ENCODE data around the gene MAP2K1.
"Not testable (repeated sequence)": the region's sequence is repeated elsewhere in the genome, so short reads cannot be mapped to it uniquely, and the experiment has no call there.

Gene MAP2K1

DNA sequence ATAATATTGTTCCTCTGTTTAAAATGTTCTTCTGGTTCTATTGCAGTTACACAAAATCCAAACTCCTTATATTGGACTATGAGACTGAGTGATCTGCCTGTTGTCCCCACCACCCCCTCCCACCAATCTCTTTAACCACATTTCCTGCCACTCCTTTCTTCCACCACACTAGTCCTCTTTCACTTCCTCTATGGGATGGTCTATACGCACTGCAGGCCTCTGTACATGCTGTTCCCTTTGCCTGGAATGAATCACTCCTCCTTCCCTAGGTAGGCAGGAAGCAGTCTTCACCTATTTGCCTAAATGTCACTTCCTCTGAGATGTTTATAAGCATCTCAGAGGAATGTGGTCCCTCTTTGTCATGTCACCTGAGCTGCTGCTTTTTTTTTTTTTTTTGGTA is 4.0 kb downstream of the MAP2K1 start:
- peak; percentile 33 for DNase-seq (ENCODE audit: low read depth, low spot score)
- H3K27ac ChIP-seq, result peak overlapping the region; percentile 96

DNA sequence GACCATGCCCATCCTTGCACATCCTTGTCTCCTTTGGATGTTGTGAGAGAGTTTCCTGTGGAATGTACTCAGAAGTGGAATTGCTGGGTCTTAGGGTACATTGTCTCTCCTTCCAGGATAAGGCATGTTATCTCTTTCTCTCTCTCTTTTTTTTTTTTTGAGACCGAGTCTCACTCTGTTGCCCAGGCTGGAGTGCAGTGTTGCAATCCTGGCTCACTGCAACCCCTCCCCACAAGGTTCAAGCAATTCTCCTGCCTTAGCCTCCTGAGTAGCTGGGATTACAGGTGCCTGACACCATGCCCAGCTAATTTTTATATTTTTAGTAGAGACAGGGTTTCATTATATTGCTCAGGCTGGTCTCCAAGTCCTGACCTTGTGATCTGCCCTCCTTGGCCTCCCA is 6.3 kb downstream of the MAP2K1 start:
- not testable (repeated sequence) for DNase-seq (ENCODE audit: low read depth, low spot score); H3K27ac ChIP-seq

DNA sequence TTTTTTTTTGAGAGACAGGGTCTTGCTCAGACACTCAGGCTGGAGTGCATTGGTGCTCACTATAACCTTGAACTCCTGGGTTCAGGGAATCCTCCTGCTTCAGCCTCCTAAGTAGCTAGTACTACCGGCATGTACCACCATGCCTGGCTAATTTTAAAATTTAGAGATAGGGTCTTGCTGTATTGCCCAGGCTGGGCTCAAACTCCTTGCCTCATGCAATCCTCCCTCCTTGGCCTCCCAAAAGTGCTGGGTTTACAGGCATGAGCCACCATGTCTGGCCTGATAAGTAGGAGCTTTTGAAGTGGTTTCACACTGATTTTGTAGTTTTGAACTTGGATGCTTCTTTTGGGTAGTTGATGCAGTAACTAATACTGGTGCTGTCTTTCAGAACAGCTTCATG is 7.8 kb downstream of the MAP2K1 start:
- no peak overlapping the region for H3K27ac ChIP-seq
- DNase-seq (ENCODE audit: low read depth, low spot score), result no peak

DNA sequence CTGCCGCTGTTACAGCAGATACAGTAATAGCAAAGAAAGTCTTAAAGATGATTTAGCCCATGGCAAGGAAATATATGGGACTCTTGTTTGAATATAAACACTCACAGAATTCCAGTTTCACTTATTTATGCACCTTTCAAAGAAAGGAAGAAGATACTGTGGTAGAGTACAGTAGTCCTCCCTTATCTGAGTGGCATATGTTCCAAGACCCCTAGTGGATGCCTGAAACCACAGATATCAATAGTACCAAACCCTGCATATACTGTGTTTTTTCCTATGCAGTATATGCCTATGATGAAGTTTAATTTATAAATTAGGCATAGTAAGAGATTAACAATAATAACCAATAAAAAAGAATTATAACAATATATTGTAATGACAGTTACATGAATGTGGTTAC is 8.2 kb downstream of the MAP2K1 start:
- H3K27ac ChIP-seq, result no peak overlapping the region
- no peak for DNase-seq (ENCODE audit: low read depth, low spot score)

DNA sequence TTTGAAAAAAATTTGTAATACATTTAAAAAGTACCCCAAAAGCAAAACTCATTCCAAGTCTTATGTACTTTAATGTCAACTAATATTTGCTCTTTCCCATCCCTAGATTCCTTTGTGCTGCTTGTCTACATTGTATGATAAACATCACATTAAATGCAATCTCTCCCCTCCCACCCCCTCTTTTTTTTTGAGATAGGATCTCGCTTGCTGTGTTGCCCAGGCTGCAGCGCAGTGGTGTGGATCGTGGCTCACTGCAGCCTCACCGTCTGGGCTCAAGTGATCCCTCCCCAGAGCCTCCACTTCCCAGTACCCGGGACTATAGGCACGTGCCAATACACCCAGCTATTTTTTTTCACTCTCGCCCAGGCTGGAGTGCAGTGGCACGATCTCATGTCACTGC is 12.6 kb downstream of the MAP2K1 start:
- no peak overlapping the region for H3K27ac ChIP-seq
- no peak for DNase-seq (ENCODE audit: low read depth, low spot score)

DNA sequence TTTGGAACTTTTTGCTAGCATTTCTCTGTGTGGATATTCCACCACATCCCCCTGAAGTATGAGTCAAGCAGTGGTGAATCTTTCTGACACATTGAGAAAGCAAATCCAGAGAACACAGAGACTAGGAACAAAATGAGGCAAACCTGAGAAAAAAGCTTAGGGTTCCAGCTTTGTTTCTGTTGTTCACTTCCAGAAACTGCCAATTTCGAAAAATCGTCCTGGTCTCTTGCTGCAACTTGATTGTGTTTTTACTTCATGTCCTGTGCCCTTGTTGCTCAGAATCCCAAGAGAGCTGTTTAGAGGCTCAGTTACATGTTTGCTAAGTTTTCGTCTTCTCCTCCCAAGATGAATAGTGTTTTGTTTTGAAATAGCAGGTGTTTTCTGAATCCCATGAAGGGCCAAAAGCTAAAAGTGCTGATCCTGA is 13.7 kb downstream of the MAP2K1 start:
- H3K27ac ChIP-seq, result peak overlapping the region; percentile 23

DNA sequence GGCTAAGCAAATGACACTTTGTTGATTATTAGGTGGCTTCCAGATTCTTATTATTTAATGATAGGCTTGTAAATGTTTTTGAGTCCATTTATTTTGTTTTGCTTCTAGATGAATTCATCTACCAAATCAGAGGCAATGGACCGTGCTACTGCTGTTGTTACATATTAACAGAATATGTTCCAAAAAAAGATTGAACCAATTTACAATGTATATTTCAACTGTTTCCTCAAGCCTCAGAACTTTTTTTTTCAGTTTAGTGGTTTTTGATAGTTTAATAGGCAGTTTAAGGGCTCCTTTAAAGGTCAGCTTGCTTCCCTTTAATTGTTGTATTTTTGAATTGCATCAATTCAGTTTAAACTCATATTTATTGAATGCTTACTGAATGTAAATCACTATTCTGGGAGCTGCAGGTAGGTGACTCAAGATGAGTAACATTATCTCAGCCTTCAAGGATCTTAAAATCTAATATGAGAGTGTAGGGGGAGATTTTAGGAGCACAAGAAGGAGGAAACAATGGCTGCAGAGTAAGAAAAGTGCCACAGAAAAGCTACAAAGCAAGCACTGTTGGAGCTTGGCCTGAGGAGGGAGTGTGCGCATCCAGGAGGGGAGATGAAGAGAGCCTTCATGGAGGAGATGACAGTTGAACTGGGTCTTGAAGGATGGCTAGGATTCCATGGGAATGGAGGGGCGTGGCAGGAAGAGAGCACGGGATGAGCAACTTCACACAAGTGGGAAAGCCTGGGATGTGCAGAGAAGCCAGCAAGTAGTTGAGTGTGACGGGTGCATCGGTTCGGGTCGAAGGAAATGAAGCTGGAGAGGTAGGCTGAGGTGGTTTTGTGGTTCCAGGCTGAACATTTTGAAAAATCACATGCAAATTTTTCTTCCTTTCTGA is 14.7 kb downstream of the MAP2K1 start:
- peak overlapping the region; percentile 23 for H3K27ac ChIP-seq
- DNase-seq (ENCODE audit: low read depth, low spot score), result no peak

More for the DNA sequence above, 13.7 kb downstream of the MAP2K1 start:
- DNase-seq (ENCODE audit: low read depth, low spot score), result no peak

DNA sequence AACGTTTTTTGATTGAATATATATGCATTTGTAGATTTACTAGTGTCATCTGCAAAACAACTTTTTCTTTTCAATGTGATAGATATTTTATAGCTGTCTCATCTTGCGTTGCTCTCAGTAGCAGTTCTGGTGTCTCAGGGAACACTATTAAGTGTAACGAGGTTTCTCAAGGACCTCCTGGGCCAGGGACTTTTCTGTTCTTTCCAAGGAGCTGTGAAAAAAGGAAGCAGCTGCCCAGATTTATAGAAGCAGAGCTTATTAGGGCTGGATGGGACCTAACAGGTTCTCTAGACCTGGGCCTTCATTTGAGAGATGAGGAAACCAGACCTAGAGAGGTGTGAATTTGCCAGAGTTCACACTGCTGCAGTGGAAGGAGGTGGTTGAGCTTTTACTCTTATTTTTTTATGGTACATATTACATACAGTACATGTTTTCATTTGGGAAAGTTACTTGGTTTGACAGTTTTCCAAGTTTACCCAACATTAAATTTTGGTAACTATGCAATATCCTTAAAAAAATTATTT is 16.1 kb downstream of the MAP2K1 start:
- no peak overlapping the region for H3K27ac ChIP-seq
- DNase-seq (ENCODE audit: low read depth, low spot score), result no peak

DNA sequence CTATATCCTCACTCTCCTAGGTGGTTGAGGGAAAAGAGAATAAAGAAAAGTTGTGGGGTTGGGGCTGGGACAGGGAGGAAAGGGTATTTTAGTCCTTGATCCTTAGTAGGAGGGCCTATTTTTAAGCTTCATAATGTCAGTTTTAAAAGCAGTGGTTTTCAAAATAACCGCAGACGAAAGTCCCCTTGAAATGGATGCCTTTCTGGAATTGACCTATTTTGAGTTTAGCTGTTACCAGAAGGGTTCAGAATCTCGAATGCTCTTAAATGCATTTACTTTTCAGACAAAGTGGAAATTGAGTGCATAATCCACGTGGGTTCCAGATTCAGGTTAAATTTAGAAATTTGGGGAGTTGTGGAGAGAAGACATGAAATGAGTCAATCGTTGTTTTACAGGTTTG is 16.6 kb downstream of the MAP2K1 start:
- no peak for DNase-seq (ENCODE audit: low read depth, low spot score)

DNA sequence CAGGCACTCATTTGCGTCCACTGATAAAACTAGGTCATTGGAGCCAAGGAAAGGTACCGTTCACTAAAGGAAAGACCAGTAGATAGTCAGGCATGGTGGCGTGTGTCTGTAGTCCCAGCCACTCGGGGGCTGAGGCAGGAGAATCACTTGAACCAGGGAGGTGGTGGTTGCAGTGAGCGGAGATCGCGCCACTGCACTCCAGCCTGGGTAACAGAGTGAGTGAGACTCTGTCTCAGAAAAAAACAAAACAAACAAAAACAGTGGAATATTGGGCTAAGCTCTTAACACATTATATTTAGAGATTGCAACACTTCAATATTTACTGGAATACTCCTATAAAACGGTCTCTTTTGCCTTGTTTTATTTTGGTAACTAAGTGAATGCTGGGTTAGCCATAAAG is 17.4 kb downstream of the MAP2K1 start:
- no peak overlapping the region for H3K27ac ChIP-seq
- DNase-seq (ENCODE audit: low read depth, low spot score), result no peak

More for the DNA sequence above, 16.6 kb downstream of the MAP2K1 start:
- no peak overlapping the region for H3K27ac ChIP-seq

DNA sequence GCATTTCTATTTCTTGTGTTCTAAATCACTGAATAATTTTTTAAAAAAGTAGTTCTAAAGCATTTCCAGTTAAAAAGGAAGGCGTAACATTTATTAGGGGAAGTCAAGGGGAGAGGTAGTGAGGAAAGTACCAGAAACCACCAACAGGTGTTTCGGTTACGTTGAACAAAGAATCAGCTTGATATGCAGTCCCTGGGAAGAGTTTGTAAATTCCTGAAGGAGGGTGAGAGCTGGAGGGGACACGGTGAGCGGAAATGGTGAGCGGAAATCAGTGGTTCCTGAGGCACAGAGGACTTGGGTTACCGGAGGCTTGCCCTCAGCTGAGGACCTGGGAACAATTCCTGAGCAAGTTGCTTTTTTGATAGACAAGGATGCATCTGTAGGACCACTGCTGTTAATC is 17.8 kb downstream of the MAP2K1 start:
- DNase-seq (ENCODE audit: low read depth, low spot score), result no peak
- H3K27ac ChIP-seq, result no peak overlapping the region

DNA sequence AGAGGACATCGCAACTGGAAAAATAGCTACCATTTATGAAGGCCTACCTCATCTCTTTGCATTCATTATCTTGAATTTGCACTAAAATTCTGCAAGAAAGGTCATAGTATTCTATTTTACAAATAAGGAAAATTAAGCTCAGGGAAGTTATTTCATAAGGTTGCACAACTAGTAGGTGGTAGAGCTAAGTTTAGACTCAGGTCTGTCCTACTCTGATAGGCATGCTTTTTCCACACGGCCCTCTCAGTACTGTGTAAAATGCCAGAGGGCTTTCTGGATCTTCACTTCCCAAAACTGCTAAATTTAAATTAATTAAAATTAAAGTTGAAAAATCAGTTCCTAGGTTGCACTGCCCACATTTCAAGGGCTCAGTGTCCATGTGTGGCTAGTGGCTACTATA is 18.3 kb downstream of the MAP2K1 start:
- DNase-seq (ENCODE audit: low read depth, low spot score), result no peak
- no peak overlapping the region for H3K27ac ChIP-seq

DNA sequence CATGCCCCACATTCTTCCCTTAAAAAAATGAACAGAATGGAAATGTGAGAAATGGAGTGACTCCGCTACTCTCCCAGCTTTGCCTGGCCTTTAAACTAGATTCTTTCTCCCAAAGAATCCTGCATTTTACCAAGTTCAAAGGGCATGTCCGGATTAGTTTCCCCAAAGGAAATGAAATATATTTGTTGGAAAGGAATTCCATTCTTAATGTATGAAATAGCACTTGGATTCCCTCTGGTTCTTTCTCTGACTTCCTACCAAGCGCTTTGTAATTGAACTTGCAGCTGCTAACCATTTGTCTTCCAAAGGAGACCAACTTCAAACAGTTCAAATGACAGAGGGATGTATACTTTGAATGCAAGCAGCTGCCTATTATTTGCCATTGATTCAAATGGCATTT is 18.9 kb downstream of the MAP2K1 start:
- DNase-seq (ENCODE audit: low read depth, low spot score), result no peak
- no peak overlapping the region for H3K27ac ChIP-seq

DNA sequence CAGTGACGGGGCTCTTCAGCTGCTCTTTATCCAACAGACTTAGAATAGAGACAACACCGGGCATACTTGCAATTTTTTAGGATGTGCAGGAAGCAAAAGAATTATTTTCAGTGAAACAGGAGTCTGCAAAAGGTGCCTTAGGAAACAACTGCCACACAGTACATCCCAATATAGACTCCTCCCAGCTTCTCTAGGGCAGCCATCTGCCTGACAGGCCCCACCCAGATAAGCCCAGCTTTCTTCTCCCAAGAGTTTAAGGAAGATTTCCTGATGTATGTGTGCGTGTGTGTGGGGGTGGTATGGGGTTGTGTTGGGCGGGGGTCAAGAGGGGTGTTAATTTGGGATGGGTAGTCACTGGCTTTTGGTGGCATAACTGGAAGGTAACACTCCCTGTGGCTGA is 21.5 kb downstream of the MAP2K1 start:
- no peak overlapping the region for H3K27ac ChIP-seq

DNA sequence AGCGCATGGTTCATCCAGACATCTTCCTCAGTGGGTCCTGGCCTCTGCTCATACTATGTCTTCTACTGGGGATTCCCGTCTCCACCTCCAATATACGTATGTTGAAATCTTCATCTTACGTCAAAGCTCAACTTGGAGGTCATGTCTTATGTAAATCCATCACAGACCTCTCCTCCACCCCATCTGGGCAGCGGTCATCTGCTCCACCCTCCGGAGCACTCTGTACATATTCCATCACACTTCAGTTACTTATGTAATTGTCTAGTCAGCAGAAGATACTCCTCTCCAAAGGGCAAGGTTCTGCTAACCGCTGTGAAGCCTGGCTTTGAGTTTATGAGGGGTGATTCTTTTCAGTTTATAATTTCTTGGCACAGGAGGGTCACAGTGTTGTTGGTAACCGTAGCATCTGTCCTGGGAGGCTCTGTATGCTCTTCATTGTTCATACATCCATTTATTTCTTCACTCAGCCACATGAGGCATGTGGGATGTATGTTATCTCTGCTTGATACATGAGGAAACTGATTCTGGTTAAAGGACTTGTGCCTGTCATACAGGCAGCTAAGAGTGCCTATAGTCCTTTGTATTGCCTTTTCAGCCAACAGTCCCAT is 22.1 kb downstream of the MAP2K1 start:
- no peak for DNase-seq (ENCODE audit: low read depth, low spot score)

More for the DNA sequence above, 21.5 kb downstream of the MAP2K1 start:
- no peak for DNase-seq (ENCODE audit: low read depth, low spot score)

DNA sequence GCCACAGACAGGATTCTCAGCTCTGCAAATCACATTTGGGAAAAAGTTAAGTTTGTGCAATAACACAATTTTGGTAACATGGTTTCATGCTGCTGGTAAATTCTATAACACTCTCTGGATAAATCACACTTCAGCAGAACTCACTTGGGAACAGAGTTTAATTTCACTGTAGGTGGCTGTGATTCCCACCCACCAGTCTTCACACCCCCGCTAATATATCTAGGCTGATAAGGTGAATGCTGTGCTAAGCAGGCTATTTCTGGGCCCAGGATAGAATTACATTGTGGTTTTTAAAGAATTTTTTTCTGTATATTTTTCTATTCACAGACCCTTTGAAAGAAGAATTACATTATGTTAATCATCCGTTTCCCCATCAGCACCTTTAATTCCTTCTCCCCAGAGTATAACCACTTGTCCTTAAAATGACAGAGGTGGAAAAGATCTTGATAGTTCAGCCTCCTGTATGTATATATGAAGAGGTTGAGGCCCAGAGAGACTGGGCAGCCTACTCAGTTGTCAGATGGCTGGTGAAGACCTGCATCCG is 22.9 kb downstream of the MAP2K1 start:
- no peak overlapping the region for H3K27ac ChIP-seq
- no peak for DNase-seq (ENCODE audit: low read depth, low spot score)

More for the DNA sequence above, 22.1 kb downstream of the MAP2K1 start:
- no peak overlapping the region for H3K27ac ChIP-seq

DNA sequence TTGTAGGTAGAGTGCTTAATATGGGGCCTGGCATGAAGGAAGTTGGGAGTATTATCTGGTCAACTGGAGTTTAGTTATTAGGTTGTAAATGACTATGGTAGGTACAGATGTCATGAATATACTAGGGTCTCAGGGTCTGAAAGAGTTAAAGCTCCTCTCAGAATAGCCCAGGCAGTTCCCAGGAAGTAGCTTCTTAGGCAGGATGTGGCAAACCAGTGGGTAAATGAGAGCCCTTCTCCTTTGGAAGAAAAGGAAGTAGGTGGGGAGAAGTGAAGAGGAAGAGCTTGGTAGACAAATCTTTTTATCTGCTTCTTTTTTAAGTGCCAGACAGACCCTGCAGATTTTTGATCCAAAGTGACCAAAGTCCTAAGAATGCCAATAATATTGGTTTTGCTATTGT is 24.5 kb downstream of the MAP2K1 start:
- H3K27ac ChIP-seq, result no peak overlapping the region
- DNase-seq (ENCODE audit: low read depth, low spot score), result no peak

DNA sequence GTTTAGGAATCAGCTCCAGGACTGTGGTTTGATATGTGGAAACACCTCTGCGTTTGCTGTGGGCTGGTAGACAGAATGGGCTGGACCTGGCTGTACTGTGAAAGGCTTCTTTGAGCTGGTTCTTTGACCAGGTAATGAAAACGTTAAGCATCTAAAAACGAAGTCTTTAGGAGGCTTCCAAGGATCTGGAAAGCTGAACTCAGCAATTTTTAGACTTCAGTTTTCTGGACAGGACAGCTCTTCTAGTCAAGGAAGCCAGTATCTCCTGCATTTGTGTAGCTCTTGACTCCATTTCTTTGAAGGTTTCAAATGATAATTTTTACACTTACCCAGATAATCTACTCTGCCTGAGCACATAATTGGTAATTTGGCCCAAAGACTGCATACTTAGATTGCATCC is 25.5 kb downstream of the MAP2K1 start:
- H3K27ac ChIP-seq, result no peak overlapping the region
- DNase-seq (ENCODE audit: low read depth, low spot score), result no peak

DNA sequence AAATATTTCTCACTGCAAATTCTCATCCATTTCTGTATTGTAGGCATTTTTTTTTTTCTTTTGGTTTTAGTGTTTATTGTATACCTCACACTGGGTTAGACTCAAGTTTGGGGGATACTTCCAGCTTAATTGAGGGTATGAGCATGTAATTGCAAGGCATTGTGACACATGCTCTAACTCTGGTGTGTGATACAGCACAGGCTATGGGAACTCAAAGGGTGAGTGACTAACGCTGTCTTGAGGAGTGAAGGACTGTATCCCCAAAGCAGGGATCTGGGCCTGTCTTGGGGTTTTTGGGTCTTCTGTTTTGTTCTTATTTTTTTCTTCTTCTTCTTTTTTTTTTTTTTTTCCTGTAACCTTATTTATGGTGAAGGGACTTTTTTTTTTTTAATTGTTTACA is 26.9 kb downstream of the MAP2K1 start:
- DNase-seq (ENCODE audit: low read depth, low spot score), result no peak
- H3K27ac ChIP-seq, result no peak overlapping the region

DNA sequence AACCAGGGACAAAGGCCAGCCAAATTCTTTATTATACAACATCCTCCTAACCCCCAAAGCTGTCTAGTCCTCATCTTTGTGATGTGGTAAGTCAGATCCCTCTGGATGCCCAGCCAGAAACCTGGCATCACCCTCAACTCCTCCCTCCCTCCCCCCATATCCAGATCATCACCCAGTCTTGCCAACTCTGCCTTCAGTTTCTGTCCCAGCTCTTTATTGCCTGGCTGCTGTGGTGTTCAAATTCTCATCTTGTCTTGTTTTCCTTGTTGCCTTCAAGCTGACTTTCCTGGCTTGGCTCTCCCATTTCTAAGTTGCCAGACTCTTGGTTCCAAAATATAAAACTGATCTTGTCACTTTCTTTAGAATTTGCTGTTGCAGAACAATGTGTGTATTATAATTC is 28.6 kb downstream of the MAP2K1 start:
- no peak overlapping the region for H3K27ac ChIP-seq
- no peak for DNase-seq (ENCODE audit: low read depth, low spot score)

DNA sequence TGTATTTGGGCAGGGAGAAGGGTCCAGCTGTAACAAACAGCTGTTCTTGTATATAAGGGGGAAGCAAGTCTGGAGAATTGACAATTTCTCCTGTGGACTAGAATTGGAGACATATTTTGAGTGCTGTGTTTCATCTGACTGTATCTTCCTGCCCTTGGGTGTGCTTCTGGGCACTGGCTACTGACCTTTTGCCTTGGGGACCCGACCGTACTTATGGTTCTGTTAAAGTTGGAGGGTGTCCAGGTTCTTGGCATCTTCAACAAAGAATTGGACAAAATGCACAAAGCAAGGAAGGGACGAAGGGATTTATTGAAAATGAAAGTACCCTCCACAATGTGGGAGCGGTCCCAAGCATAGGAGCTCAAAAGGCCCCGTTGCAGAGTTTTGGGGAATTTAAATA is 31.0 kb downstream of the MAP2K1 start:
- DNase-seq (ENCODE audit: low read depth, low spot score), result no peak
- no peak overlapping the region for H3K27ac ChIP-seq
